HepG2 (cell line): ENCODE data around the gene MED15. TPM values are rescaled to one million over a fixed set of nuclear protein-coding genes. Genes with fewer than 3 reads are reported as not detected.

Experiments
- ATF1 ChIP-seq: IDR thresholded peaks from 2 replicates; pipeline ENCODE4 v1.6.1; 2016; ENCODE audit warnings: mild to moderate bottlenecking, control low read depth
- BORCS8-MEF2B ChIP-seq: sonication (generic); formaldehyde crosslinking; IDR thresholded peaks from 2 replicates; pipeline ENCODE4 v1.8.0; 2022; ENCODE audit warnings: mild to moderate bottlenecking, missing genetic modification reagents
- FOXO1 ChIP-seq: sonication (generic); formaldehyde crosslinking; IDR thresholded peaks from 2 replicates; pipeline ENCODE4 v1.4.0; 2020; ENCODE audit warnings: missing genetic modification reagents
- HNF4A ChIP-seq: sonication (generic); formaldehyde crosslinking; IDR thresholded peaks from 2 replicates; pipeline ENCODE4 v1.4.0; 2020; ENCODE audit warnings: missing genetic modification reagents
- MIXL1 ChIP-seq: IDR thresholded peaks from 2 replicates; pipeline ENCODE4 v1.6.1; 2016
- MTF2 ChIP-seq: sonication (generic); formaldehyde crosslinking; IDR thresholded peaks from 2 replicates; pipeline ENCODE4 v1.5.0; 2020; ENCODE audit warnings: missing genetic modification reagents, borderline replicate concordance
- RAD21 ChIP-seq: fragments of 450-650 bp; formaldehyde crosslinking; IDR thresholded peaks from 2 replicates; pipeline ENCODE4 v1.5.0; 2020; ENCODE audit warnings: mild to moderate bottlenecking
- SATB2 ChIP-seq: sonication (generic); formaldehyde crosslinking; IDR thresholded peaks from 2 replicates; pipeline ENCODE4 v1.5.0; 2020; ENCODE audit warnings: missing genetic modification reagents
- SOX13 ChIP-seq, 3 experiments: fragments of 450-650 bp in 1 of 3; sonication (generic) in 1 of 3; formaldehyde crosslinking in 1 of 3; IDR thresholded peaks in 2 of 3; conservative IDR thresholded peaks in 1 of 3; 2 replicates each; pipeline versions ENCODE4 v1.5.0 to v1.6.1; 2016 to 2020; ENCODE audit warnings: antibody characterized with exemption in 1 of 3, mild to moderate bottlenecking in 1 of 3, missing compliant biosample characterization in 1 of 3, missing genetic modification reagents in 1 of 3, moderate library complexity in 1 of 3
- ZBTB7B ChIP-seq: sonication (generic); formaldehyde crosslinking; IDR thresholded peaks from 2 replicates; pipeline ENCODE4 v1.4.0; 2020; ENCODE audit warnings: missing genetic modification reagents
- ZEB1 ChIP-seq: IDR thresholded peaks from 2 replicates; pipeline ENCODE4 v1.6.1; 2012; ENCODE audit warnings: mild to moderate bottlenecking, low read depth, inconsistent platforms; ENCODE audit not compliant: insufficient replicate concordance
- ZNF382 ChIP-seq: sonication (generic); formaldehyde crosslinking; IDR thresholded peaks from 2 replicates; pipeline ENCODE4 v1.5.0; 2020; ENCODE audit warnings: missing genetic modification reagents, mild to moderate bottlenecking, borderline replicate concordance
- ZNF891 ChIP-seq: sonication (generic); formaldehyde crosslinking; IDR thresholded peaks from 2 replicates; pipeline ENCODE4 v1.5.0; 2020; ENCODE audit warnings: mild to moderate bottlenecking, missing genetic modification reagents
- polyA plus RNA-seq, 8 experiments: library from polyadenylated mRNA; depleted of rRNA in 3 of 8; stranded (reverse) in 7 of 8; unstranded in 1 of 8; fragments of >200 nt; fragmentation: Illumina TruSeq in 4 of 8; extraction: Trizol in 4 of 8; gene quantifications; 2 replicates each; pipeline versions ENCODE4 v1.2.1 to v1.2.3, GENCODE V29; 2011 to 2016; ENCODE audit warnings: low read depth in 4 of 8, missing spikeins in 1 of 8, mixed read lengths in 1 of 8; ENCODE audit not compliant: insufficient read depth in 1 of 8
- total RNA-seq, 5 experiments: library from RNA; depleted of rRNA; stranded (reverse); fragments of >200 nt; fragmentation: Illumina TruSeq; extraction: Trizol; gene quantifications; 2 replicates each; pipeline ENCODE4 v1.2.3, GENCODE V29; 2016; ENCODE audit warnings: low read depth in 1 of 5
- TF ChIP-seq, protein P1 (sequence below): sonication (generic); formaldehyde crosslinking; IDR thresholded peaks from 2 replicates; pipeline ENCODE4 v1.8.1; 2023; ENCODE audit warnings: missing genetic modification reagents, inconsistent platforms, borderline replicate concordance
- TF ChIP-seq, protein P2 (sequence below): fragments of 450-650 bp; IDR thresholded peaks from 2 replicates; pipeline ENCODE4 v1.6.1; 2017
- TF ChIP-seq, protein P3 (sequence below): sonication (generic); formaldehyde crosslinking; IDR thresholded peaks from 2 replicates; pipeline ENCODE4 v1.4.0; 2020; ENCODE audit warnings: missing genetic modification reagents, borderline replicate concordance
- TF ChIP-seq, protein P4 (sequence below): sonication (generic); formaldehyde crosslinking; IDR thresholded peaks from 2 replicates; pipeline ENCODE4 v1.8.0; 2022; ENCODE audit warnings: low read depth, missing genetic modification reagents
- TF ChIP-seq, protein P5 (sequence below): sonication (generic); formaldehyde crosslinking; conservative IDR thresholded peaks from 2 replicates; pipeline ENCODE4 v1.4.0; 2020; ENCODE audit warnings: mild to moderate bottlenecking, missing genetic modification reagents, moderate library complexity
- TF ChIP-seq, protein P6 (sequence below): IDR thresholded peaks from 2 replicates; pipeline ENCODE4 v1.6.1; 2016; ENCODE audit warnings: low read depth, control low read depth

Gene MED15
- total and polyA plus RNA-seq, 2 of the 13 experiments (the other 11 are each of a cell fraction or from before 2014, with no cell fraction given) = 14.3 to 27.0 TPM

DNA sequence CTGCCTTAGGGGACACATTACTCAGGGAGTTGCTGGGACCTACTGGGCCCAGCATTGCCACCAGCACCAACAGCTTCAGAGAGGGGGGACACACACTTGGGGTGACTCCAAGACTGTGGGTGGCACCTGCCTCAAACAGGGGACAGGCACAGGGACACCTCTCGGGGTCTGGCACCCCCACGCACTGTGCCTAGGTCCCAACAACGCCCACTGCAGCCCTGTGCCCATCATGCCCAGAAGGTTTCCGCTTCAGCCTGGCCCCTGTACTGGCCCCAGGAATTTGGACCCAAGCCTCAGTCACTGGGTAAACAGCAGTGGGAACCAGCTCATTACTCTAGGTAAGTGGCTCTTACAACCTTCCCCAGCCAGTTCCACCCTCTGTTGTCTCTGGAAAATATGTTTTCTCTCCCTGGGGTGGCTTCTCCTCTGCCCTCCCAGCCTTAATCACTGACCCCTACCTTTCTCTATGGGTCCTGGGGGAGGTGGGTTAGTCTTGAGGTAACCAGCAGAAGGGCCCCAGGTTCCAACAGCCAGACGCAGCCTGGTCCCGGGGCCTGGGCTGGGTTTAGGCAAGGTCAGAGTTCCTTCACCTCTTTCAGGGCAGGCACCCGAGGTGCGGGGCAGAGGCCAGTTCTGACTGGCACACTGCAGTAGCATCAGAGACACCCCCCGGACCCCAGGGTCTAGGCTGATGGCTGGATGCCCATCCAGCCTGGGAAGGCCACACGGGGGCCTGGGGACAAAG, 123.6 kb downstream of the MED15 start (continued):
- TF ChIP-seq, protein P1, sequence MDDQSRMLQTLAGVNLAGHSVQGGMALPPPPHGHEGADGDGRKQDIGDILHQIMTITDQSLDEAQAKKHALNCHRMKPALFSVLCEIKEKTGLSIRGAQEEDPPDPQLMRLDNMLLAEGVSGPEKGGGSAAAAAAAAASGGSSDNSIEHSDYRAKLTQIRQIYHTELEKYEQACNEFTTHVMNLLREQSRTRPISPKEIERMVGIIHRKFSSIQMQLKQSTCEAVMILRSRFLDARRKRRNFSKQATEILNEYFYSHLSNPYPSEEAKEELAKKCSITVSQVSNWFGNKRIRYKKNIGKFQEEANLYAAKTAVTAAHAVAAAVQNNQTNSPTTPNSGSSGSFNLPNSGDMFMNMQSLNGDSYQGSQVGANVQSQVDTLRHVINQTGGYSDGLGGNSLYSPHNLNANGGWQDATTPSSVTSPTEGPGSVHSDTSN (CRISPR knock-in tag) = no peak
- TF ChIP-seq ZNF891 (CRISPR knock-in tag) (no peak), SATB2 (CRISPR knock-in tag) (no peak), MTF2 (CRISPR knock-in tag) (no peak), ZBTB7B (0 out of 2 replicates have a peak, but pooled peaks have one; percentile 28), BORCS8-MEF2B (no peak), ZNF382 (CRISPR knock-in tag) (no peak), SOX13 (IDR thresholded peaks at IDR 0.05) (no peak), SOX13 (CRISPR knock-in tag; conservative IDR thresholded peaks at IDR 0.05 in 1 of 2, IDR thresholded peaks at IDR 0.05 in 1 of 2) (no peak), FOXO1 (CRISPR knock-in tag) (peak; percentile 40; the same call in 1 of the 2 replicates), ZEB1 (no peak), RAD21 (CRISPR knock-in tag) (0 out of 2 replicates have a peak, but pooled peaks have one; percentile 14), HNF4A (CRISPR knock-in tag) (peak; percentile 74), MIXL1 (no peak), ATF1 (no peak)
- TF ChIP-seq, protein P2, sequence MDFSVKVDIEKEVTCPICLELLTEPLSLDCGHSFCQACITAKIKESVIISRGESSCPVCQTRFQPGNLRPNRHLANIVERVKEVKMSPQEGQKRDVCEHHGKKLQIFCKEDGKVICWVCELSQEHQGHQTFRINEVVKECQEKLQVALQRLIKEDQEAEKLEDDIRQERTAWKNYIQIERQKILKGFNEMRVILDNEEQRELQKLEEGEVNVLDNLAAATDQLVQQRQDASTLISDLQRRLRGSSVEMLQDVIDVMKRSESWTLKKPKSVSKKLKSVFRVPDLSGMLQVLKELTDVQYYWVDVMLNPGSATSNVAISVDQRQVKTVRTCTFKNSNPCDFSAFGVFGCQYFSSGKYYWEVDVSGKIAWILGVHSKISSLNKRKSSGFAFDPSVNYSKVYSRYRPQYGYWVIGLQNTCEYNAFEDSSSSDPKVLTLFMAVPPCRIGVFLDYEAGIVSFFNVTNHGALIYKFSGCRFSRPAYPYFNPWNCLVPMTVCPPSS = no peak
- TF ChIP-seq, protein P3, sequence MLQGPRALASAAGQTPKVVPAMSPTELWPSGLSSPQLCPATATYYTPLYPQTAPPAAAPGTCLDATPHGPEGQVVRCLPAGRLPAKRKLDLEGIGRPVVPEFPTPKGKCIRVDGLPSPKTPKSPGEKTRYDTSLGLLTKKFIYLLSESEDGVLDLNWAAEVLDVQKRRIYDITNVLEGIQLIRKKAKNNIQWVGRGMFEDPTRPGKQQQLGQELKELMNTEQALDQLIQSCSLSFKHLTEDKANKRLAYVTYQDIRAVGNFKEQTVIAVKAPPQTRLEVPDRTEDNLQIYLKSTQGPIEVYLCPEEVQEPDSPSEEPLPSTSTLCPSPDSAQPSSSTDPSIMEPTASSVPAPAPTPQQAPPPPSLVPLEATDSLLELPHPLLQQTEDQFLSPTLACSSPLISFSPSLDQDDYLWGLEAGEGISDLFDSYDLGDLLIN (CRISPR knock-in tag) = no peak
- TF ChIP-seq, protein P4, sequence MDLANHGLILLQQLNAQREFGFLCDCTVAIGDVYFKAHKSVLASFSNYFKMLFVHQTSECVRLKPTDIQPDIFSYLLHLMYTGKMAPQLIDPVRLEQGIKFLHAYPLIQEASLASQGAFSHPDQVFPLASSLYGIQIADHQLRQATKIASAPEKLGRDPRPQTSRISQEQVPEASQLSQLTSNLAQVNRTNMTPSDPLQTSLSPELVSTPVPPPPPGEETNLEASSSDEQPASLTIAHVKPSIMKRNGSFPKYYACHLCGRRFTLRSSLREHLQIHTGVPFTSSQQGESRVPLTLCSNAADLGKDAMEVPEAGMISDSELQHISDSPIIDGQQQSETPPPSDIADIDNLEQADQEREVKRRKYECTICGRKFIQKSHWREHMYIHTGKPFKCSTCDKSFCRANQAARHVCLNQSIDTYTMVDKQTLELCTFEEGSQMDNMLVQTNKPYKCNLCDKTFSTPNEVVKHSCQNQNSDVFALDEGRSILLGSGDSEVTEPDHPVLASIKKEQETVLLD (CRISPR knock-in tag) = no peak
- TF ChIP-seq, protein P5, sequence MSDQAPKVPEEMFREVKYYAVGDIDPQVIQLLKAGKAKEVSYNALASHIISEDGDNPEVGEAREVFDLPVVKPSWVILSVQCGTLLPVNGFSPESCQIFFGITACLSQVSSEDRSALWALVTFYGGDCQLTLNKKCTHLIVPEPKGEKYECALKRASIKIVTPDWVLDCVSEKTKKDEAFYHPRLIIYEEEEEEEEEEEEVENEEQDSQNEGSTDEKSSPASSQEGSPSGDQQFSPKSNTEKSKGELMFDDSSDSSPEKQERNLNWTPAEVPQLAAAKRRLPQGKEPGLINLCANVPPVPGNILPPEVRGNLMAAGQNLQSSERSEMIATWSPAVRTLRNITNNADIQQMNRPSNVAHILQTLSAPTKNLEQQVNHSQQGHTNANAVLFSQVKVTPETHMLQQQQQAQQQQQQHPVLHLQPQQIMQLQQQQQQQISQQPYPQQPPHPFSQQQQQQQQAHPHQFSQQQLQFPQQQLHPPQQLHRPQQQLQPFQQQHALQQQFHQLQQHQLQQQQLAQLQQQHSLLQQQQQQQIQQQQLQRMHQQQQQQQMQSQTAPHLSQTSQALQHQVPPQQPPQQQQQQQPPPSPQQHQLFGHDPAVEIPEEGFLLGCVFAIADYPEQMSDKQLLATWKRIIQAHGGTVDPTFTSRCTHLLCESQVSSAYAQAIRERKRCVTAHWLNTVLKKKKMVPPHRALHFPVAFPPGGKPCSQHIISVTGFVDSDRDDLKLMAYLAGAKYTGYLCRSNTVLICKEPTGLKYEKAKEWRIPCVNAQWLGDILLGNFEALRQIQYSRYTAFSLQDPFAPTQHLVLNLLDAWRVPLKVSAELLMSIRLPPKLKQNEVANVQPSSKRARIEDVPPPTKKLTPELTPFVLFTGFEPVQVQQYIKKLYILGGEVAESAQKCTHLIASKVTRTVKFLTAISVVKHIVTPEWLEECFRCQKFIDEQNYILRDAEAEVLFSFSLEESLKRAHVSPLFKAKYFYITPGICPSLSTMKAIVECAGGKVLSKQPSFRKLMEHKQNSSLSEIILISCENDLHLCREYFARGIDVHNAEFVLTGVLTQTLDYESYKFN (CRISPR knock-in tag) = peak; percentile 84
- TF ChIP-seq, protein P6, sequence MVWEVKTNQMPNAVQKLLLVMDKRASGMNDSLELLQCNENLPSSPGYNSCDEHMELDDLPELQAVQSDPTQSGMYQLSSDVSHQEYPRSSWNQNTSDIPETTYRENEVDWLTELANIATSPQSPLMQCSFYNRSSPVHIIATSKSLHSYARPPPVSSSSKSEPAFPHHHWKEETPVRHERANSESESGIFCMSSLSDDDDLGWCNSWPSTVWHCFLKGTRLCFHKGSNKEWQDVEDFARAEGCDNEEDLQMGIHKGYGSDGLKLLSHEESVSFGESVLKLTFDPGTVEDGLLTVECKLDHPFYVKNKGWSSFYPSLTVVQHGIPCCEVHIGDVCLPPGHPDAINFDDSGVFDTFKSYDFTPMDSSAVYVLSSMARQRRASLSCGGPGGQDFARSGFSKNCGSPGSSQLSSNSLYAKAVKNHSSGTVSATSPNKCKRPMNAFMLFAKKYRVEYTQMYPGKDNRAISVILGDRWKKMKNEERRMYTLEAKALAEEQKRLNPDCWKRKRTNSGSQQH (CRISPR knock-in tag) = no peak
